CD4-positive, alpha-beta T cell (primary cell): Measurements from ENCODE around the gene CAB39L. TPM values are rescaled to one million over a fixed set of nuclear protein-coding genes. Genes with fewer than 3 reads are reported as not detected.

Experiments used
- ATAC-seq: fragments of 200-7000 bp; cut with Tn5 transposase; one replicate; pipeline ENCODE4 v1.10.0; 2022; ENCODE audit warnings: mild to moderate bottlenecking; ENCODE audit not compliant: poor library complexity
- CTCF ChIA-PET: fragments of 350-600 bp; sonication (Branson Sonifier 250); formaldehyde crosslinking; loops from one replicate; lab custom pipeline; 2021; ENCODE audit warnings: antibody characterized with exemption, inconsistent platforms; lab: Charles Lee
- POLR2A ChIA-PET: fragments of 350-600 bp; sonication (Branson Sonifier 250); formaldehyde crosslinking; loops from one replicate; lab custom pipeline; 2021; ENCODE audit warnings: antibody characterized with exemption, inconsistent platforms; lab: Charles Lee
- DNase-seq, 14 experiments: peaks; one replicate each; pipeline ENCODE4 v3.0.0-alpha.2; 2013 to 2020; ENCODE audit warnings: mixed read lengths in 2 of 14
- H3K27ac ChIP-seq, 2 donors: one replicate each; pipeline versions ENCODE4 v1.5.1 to v1.7.0; 2013; ENCODE audit warnings: low read length in 2 of 2, low read depth in 1 of 2, mild to moderate bottlenecking in 1 of 2
- H3K27me3 ChIP-seq, 2 experiments: 1 replicate in 1 of 2; 2 replicates in 1 of 2; pipeline versions ENCODE4 v1.6.1 to v1.7.0; 2013; ENCODE audit warnings: low read length in 2 of 2, control low read depth in 1 of 2, mild to moderate bottlenecking in 1 of 2, moderate library complexity in 1 of 2; ENCODE audit not compliant: insufficient read depth in 2 of 2, control insufficient read depth in 1 of 2
- H3K36me3 ChIP-seq: one replicate; pipeline ENCODE4 v1.6.1; 2013; ENCODE audit warnings: low read length, control low read depth; ENCODE audit not compliant: insufficient read depth
- H3K4me1 ChIP-seq: one replicate; pipeline ENCODE4 v1.6.1; 2013; ENCODE audit warnings: low read length, control low read depth; ENCODE audit not compliant: insufficient read depth
- H3K4me3 ChIP-seq: one replicate; pipeline ENCODE4 v1.5.1; 2013; ENCODE audit warnings: mild to moderate bottlenecking, low read length, moderate library complexity
- H3K9me3 ChIP-seq, 2 experiments: 1 replicate in 1 of 2; 2 replicates in 1 of 2; pipeline versions ENCODE4 v1.6.1 to v1.7.0; 2013; ENCODE audit warnings: low read length in 2 of 2, mild to moderate bottlenecking in 2 of 2, control low read depth in 1 of 2, moderate library complexity in 1 of 2; ENCODE audit not compliant: control insufficient read depth in 1 of 2, insufficient read depth in 1 of 2
- H3K27ac Mint-ChIP-seq: one replicate; pipeline ENCODE4 v1.8.0; 2020; ENCODE audit warnings: mixed read lengths
- H3K27me3 Mint-ChIP-seq: one replicate; pipeline ENCODE4 v1.8.0; 2021; ENCODE audit warnings: mixed read lengths
- H3K36me3 Mint-ChIP-seq: one replicate; pipeline ENCODE4 v1.8.0; 2021; ENCODE audit warnings: low read depth, mixed read lengths
- H3K4me1 Mint-ChIP-seq: one replicate; pipeline ENCODE4 v1.8.0; 2021; ENCODE audit warnings: low read depth, mixed read lengths
- H3K4me3 Mint-ChIP-seq: one replicate; pipeline ENCODE4 v1.8.0; 2020; ENCODE audit warnings: mild to moderate bottlenecking, mixed read lengths
- H3K9me3 Mint-ChIP-seq: one replicate; pipeline ENCODE4 v1.8.0; 2020; ENCODE audit warnings: mixed read lengths
- intact Hi-C, 2 experiments: fragments of 100-400 bp; cut with DNase I in 1 of 2; cut with micrococcal nuclease in 1 of 2; formaldehyde crosslinking; loops; one replicate each; pipeline versions ENCODE4 v1.15.1 to v1.9.0; 2023 to 2025; cut with DNase I, micrococcal nuclease
- total RNA-seq, 174 experiments: library from RNA in 2 of 174; stranded (reverse) in 2 of 174; gene quantifications; one replicate each; pipeline ENCODE4 v1.2.3 and lab custom pipeline; 2021 to 2026
- TF ChIP-seq, protein P1 (sequence below): fragments of 200-600 bp; IDR thresholded peaks from one replicate; pipeline ENCODE4 v1.8.0; 2022; ENCODE audit warnings: antibody characterized with exemption, mild to moderate bottlenecking

The CAB39L gene
- total RNA-seq, 2 experiments from 2014 or later = 1.9 to 2.5 TPM

GRCh38 chr13:49308097-49308875, 135.6 kb downstream of the CAB39L start:
- CTCF ChIA-PET = no interaction called here
- POLR2A ChIA-PET = no interaction called here

DNA sequence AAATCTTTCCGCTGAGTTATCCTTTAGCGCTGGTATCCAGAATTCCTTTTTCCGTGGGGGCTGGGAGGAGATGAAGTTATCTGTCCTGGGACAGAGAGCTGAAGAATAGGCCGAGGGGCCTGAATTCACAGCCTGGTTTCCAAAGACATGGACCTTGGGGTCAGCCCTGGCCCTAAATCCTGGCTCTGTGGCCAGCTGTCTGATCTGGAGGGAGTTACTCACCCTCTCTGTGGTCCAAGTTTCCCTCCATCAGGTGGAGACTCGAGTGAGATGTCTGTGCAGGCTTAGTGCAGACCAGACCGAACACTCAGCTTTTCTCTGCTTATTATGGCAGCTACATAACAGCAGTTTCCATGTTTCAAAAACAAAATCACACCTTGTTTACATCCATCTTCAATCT, 136.5 kb downstream of the CAB39L start:
- H3K4me3 Mint-ChIP-seq = no peak overlapping the region
- H3K27ac Mint-ChIP-seq = no peak overlapping the region
- H3K4me1 Mint-ChIP-seq = peaks cover 3% of the 10 kb centered on the region
- ChIA-PET CTCF (no interaction called here), POLR2A (no interaction called here)
- H3K9me3 Mint-ChIP-seq = no peaks in the 10 kb centered on the region
- no peaks in the 10 kb centered on the region for H3K27me3 Mint-ChIP-seq
- Histone ChIP-seq H3K4me1 (no peaks in the 10 kb centered on the region), H3K36me3 (no peaks in the 10 kb centered on the region), H3K9me3 (no peaks in the 10 kb centered on the region), H3K27me3 (no peaks in the 10 kb centered on the region), H3K27ac (no peak overlapping the region), H3K4me3 (no peak overlapping the region)
- intact Hi-C loops = loop anchor here in 1 of 2 experiments (10.0 kb wide), 1 partner anchor 1767 kb away; no protein-coding TSS in a partner anchor
- peaks cover 10% of the 10 kb centered on the region for H3K36me3 Mint-ChIP-seq
- DNase-seq (no peak), ATAC-seq (no peak)
- TF ChIP-seq, protein P1, sequence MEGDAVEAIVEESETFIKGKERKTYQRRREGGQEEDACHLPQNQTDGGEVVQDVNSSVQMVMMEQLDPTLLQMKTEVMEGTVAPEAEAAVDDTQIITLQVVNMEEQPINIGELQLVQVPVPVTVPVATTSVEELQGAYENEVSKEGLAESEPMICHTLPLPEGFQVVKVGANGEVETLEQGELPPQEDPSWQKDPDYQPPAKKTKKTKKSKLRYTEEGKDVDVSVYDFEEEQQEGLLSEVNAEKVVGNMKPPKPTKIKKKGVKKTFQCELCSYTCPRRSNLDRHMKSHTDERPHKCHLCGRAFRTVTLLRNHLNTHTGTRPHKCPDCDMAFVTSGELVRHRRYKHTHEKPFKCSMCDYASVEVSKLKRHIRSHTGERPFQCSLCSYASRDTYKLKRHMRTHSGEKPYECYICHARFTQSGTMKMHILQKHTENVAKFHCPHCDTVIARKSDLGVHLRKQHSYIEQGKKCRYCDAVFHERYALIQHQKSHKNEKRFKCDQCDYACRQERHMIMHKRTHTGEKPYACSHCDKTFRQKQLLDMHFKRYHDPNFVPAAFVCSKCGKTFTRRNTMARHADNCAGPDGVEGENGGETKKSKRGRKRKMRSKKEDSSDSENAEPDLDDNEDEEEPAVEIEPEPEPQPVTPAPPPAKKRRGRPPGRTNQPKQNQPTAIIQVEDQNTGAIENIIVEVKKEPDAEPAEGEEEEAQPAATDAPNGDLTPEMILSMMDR = no peak

More at GRCh38 chr13:49308097-49308875, 135.6 kb downstream of the CAB39L start:
- no peak for DNase-seq
- Mint-ChIP-seq H3K4me1 (no peaks in the 10 kb centered on the region), H3K27me3 (no peaks in the 10 kb centered on the region), H3K27ac (no peak overlapping the region), H3K9me3 (no peaks in the 10 kb centered on the region), H3K4me3 (no peak overlapping the region), H3K36me3 (peaks cover 10% of the 10 kb centered on the region)
- TF ChIP-seq, protein P1 = no peak
- Histone ChIP-seq H3K27ac (no peak overlapping the region), H3K36me3 (no peaks in the 10 kb centered on the region), H3K27me3 (no peaks in the 10 kb centered on the region), H3K4me3 (no peak overlapping the region), H3K4me1 (no peaks in the 10 kb centered on the region), H3K9me3 (no peaks in the 10 kb centered on the region)
- ATAC-seq = no peak
- intact Hi-C loops = loop anchor here in 1 of 2 experiments (10.0 kb wide), 1 partner anchor 1767 kb away; no protein-coding TSS in a partner anchor

DNA sequence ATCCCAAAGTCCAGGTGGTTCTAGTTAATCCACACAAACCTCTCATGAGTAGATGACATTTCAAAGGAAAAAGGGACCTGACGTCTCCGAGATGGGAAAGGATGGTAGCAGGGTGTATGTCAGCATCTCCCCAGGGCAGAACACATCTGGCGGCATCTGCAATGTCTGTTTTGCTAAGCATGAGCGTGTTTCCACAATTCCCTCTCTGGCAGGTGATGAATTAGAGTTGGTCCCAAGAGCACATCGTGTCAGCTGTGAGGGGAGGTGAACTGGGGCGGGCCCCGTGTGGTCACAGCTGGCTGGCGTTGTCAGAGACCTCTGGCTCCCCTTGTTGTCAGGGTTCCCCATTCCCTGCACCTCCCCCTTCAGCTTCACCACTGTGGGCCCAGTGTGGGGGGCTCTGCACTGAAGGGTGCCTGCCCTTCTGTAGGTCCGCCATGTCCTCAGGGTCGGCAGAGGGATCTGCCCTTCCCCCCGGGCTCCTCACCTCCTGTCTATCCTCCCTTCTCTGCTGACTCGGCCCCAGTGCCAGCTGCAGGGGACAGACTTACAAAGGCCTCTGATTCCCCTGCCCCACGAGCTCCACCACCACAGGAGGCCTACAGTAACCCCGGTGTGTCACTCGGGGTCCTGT, 138.0 kb downstream of the CAB39L start:
- Histone ChIP-seq H3K9me3 (no peaks in the 10 kb centered on the region), H3K36me3 (no peaks in the 10 kb centered on the region), H3K4me3 (no peak overlapping the region), H3K4me1 (peaks cover 10% of the 10 kb centered on the region), H3K27me3 (no peaks in the 10 kb centered on the region), H3K27ac (no peak overlapping the region)
- H3K27me3 Mint-ChIP-seq = no peaks in the 10 kb centered on the region
- DNase-seq (no peak), ATAC-seq (no peak)
- no peaks in the 10 kb centered on the region for H3K9me3 Mint-ChIP-seq
- CTCF ChIA-PET = no interaction called here
- H3K36me3 Mint-ChIP-seq = peaks cover 10% of the 10 kb centered on the region
- POLR2A ChIA-PET = no interaction called here
- intact Hi-C loops = loop anchor here in 1 of 2 experiments (10.0 kb wide), 1 partner anchor 1769 kb away; no protein-coding TSS in a partner anchor
- H3K4me1 Mint-ChIP-seq = peaks cover 14% of the 10 kb centered on the region
- TF ChIP-seq, protein P1 = no peak
- H3K27ac Mint-ChIP-seq = no peak overlapping the region
- no peak overlapping the region for H3K4me3 Mint-ChIP-seq
